GM12875 (cell line): ENCODE results near the gene JAG2.
A peak's percentile ranks its signal among the peaks of the same experiment; 100 is the strongest.

Experiments used
- H3K4me3 ChIP-seq: one replicate; pipeline ENCODE4 v1.5.1; 2011; ENCODE audit warnings: low read depth, low read length, control low read depth
- CTCF ChIP-seq: IDR thresholded peaks from 2 replicates; pipeline ENCODE4 v1.5.1; 2011; ENCODE audit warnings: low read depth, mild to moderate bottlenecking, control low read depth, inconsistent platforms, low read length, moderate library complexity, borderline replicate concordance; ENCODE audit not compliant: insufficient read depth

JAG2 gene

DNA sequence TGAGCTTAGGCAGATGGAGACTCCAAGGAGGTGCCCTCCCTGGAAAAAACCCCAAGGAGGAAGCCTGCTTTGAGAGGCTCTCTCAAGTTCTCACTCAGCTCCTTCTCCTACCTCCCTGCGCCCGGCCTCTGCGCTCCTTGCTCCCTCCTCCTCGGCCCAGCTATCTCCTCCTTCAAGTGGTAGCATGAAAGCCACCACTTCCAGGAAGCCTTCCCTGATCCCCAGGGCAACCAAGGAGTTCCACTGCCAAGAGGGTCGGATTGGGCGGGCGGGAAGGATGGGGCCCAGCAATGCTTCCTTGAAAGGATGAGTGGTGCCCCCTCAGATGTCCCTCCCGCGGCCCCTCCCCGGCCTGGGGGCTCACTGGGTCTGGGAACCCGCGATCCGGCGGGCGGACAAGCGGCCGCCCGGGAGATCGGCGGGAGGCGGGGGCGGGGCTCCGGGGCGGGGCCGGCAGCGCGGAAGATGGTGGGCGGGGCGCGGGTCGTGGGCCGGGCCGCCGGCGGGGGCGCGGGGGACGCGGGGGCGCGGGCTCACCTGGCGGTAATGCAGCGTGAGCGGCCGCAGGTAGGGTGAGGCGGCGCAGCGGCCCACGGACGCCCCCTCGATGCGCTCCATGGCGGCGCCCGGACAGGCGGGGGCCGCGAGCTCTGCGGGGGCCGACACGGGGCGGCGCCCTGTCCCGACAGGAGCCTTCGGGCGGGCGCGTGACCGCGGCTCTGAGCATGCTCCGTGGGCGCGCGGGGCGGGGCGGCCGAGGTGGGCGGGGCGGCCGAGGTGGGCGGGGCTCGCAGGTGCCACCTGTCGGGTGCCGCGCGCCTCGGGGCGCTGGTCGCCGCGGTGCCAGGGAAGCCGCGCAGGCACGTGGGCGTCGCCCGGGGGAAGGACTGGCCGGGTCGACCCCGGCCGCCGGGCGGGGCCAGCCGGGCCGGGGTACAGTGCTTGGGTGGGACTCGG, 12.3 kb upstream of the JAG2 start, which contains the start of gene NUDT14:
TSS of gene NUDT14 (minus strand) at position 721 of the 957 bp plus-strand sequence. CDS start at position 618, 103 bp downstream.
- peak within 1 kb of the TSS; percentile 53 for H3K4me3 ChIP-seq
- no peak for TF ChIP-seq CTCF

- no peak overlapping the region for H3K4me3 ChIP-seq
- no peak for TF ChIP-seq CTCF
Observed at GRCh38 chr14:105179191-105179590, 10.6 kb upstream of the JAG2 start.

- no peak for TF ChIP-seq CTCF
- no peak overlapping the region for H3K4me3 ChIP-seq
Observed at GRCh38 chr14:105178868-105179140, 10.2 kb upstream of the JAG2 start.

DNA sequence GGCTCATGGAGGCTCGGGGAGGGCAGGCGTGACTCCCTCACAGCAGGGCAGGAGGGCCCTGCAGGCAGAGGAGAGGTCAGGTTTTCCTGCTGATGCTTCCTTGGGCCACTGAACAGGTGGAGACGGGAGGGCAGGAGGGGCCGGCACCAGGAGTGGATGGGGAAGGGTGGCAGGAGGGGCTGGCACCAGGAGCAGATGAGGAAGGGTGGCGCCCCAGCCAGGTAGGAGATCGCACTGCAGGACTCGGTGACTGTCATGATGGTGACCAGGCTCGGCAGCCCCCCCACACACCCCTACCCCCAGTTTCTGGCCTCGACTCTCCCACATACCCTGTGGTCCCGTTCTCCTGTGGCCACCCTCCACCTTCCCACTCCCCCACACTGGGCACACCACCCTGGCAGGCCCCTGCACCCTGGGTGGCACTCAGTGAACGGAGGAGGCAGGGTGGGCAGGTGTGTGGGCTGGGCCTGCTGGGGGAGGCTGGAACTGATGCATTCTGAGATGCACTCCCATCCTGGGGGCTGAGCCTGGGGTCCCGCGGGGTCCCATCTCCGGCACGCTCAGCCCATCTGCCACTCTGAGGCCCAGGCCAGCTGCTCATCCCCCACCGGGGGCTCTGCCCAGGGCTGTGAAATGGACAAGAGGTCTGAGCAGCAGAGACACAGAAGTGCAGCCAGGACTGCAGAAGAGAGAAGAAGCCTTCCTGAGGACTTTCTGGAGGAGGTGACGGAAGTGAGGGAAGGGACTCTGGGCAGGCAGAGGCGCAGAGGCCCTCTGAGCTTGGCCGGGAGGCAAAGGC, 9.7 kb upstream of the JAG2 start:
- no peak overlapping the region for H3K4me3 ChIP-seq
- TF ChIP-seq CTCF, result no peak

- H3K4me3 ChIP-seq, result no peak overlapping the region
- TF ChIP-seq CTCF, result no peak
Observed at GRCh38 chr14:105177082-105177481, 8.5 kb upstream of the JAG2 start.

DNA sequence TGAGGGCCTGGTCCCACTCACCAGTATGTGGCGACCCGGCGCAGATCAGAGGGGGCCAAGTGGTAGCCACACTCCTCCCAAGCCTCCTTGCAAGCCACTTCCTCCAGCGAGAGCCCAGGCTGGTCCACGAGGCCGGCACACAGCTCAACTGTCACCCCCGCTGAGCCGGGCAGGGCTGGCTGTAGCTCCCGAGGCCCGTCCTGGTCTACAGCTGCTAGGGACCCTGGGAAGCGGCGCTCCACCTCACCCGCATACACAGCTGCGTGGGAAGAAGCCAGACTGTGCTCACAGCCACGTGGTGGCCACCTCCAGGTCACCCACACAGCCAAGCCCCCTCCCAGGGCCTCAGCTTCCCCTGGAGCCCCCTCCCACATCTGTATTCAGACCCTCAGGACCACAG, 7.9 kb upstream of the JAG2 start:
- H3K4me3 ChIP-seq, result no peak overlapping the region

More for the DNA sequence above, 7.9 kb upstream of the JAG2 start:
- no peak for TF ChIP-seq CTCF
